ENCODE measurements around the gene LY6G5B. TPM values are rescaled to one million over a fixed set of nuclear protein-coding genes. Genes with fewer than 3 reads are reported as not detected.
A peak's percentile ranks its signal among the peaks of the same experiment; 100 is the strongest.

Gene LY6G5B
- total RNA-seq, 1 donor from 2014 or later, result 32.8 TPM

DNA sequence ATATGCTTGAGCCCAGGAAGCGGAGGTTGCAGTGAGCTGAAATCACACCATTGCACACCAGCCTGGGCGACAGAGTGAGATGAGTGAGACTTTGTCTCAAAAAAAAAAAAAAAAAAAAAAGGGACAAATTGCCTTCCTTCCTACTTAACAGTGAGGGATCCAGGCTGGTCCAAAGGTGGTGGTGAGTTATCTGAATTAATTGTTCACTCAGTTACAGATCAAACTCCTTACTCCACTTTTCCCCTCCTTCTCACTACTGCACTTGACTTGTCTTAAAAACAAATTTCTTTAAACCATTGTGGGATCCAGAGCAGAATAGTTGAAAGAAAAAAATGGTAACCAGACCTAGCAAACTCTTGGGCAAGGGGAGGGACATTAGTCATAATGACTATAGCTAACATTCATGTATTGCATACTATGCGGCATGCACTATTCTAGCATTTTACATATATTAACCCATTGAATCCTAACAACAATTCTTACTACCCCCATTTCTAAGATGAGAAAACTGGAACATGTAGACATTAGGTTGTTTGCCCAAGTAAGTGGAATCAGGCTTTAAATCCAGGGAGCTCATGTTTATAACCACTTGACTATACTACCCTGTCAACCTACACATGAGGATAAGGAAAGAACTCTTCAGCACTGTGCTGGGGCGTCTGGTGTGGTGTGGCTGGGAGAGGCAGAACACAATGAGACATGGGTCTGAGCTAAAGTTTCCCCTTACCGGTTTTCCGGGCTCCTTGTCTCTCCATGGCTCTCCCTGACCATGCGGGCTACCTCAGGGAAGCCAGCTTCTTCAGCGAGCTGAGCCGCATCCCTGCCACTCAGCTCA is 6.4 kb upstream of the LY6G5B start:
- Mint-ChIP-seq H3K27me3 (no peaks in the 10 kb centered on the region), H3K9me3 (no peaks in the 10 kb centered on the region), H3K4me3 (peak overlapping the region; percentile 96), H3K27ac (peak overlapping the region; percentile 96), H3K4me1 (peaks cover 64% of the 10 kb centered on the region), H3K36me3 (ENCODE audit: low read depth) (peaks cover 68% of the 10 kb centered on the region)
- no peak for DNase-seq
- intact Hi-C loops (cut with micrococcal nuclease), result loop anchor here (10.0 kb wide), 1 partner anchor 1191 kb away; the partner anchor contains the start of genes PSMB9 and TAP1

DNA sequence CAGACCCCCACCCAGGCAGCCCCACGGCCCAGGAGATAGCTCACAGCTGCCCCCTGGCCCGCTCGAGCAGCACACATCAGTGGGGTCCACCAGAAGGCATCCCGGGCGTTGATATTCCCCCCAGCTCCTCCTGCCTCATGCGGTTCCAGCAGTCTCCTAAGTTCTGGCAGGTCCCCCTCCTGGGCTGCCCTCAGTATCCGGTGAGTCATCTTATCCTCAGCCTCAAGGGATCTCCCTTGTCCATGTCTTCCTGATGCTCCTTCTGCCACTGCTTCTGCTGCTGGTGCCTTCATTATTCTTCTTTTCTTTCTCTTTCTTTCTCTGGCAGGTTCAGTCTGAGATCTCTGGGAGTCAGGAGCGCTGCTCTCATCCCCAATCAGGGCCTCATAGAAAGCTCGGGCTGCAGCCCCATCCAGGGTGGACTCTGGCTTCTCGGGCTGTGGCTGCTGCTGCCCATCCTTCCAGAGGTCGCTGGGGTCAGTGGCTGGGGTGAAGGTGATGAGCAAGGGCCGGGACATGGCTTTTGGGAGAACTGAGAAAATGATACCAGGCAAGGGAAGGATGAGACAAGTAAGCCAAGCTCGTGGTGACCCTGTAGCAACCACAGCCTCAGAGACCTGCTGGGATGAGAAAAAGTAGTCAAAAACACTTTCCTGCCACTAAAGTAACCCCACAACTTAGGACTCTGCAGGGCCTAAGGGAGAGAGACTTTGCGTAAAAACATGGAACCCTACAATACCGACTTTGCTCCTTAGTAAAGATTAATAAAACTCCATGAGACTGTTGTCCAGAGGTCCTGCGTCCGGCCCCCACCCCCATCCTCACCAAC is 5.6 kb upstream of the LY6G5B start:
- peaks cover 62% of the 10 kb centered on the region for H3K4me1 Mint-ChIP-seq
- DNase-seq, result peak; percentile 70
- peak overlapping the region; percentile 96 for H3K27ac Mint-ChIP-seq
- peaks cover 69% of the 10 kb centered on the region for H3K36me3 Mint-ChIP-seq (ENCODE audit: low read depth)
- intact Hi-C loops (cut with micrococcal nuclease), result loop anchor here (2.0 to 10.0 kb wide), 3 partner anchors 73 to 1191 kb away; partner anchors contain the start of genes CLIC1, PSMB9 and TAP1
- no peaks in the 10 kb centered on the region for H3K9me3 Mint-ChIP-seq
- H3K27me3 Mint-ChIP-seq, result no peaks in the 10 kb centered on the region
- H3K4me3 Mint-ChIP-seq, result peak overlapping the region; percentile 96

- H3K36me3 Mint-ChIP-seq (ENCODE audit: low read depth), result peaks cover 76% of the 10 kb centered on the region
- peak within 1 kb of the TSS; percentile 96 for H3K4me3 Mint-ChIP-seq
- DNase-seq, result peak; percentile 97
- H3K9me3 Mint-ChIP-seq, result no peaks in the 10 kb centered on the region
- no peaks in the 10 kb centered on the region for H3K27me3 Mint-ChIP-seq
- H3K27ac Mint-ChIP-seq, result peak within 1 kb of the TSS; percentile 96
- intact Hi-C loops (cut with micrococcal nuclease), result loop anchor here (1.0 to 10.0 kb wide), 10 partner anchors 13 to 1190 kb away; partner anchors contain the start of genes ABHD16A, ATP6V1G2, BAG6 and CLIC1
- peaks cover 57% of the 10 kb centered on the region for H3K4me1 Mint-ChIP-seq
These were observed 4.8 kb upstream of the LY6G5B start, which contains the start of gene GPANK1 for GRCh38 chr6:31664790-31665500. GPANK1 (minus strand) TSS chr6:31664997; CDS start chr6:31664478, 519 bp downstream.

- peaks cover 79% of the 10 kb centered on the region for H3K36me3 Mint-ChIP-seq (ENCODE audit: low read depth)
- H3K4me1 Mint-ChIP-seq, result peaks cover 58% of the 10 kb centered on the region
- intact Hi-C loops (cut with micrococcal nuclease), result loop anchor here (1.0 to 10.0 kb wide), 10 partner anchors 13 to 1189 kb away; partner anchors contain the start of genes ABHD16A, ATP6V1G2, BAG6 and CLIC1
- H3K27me3 Mint-ChIP-seq, result no peaks in the 10 kb centered on the region
- H3K9me3 Mint-ChIP-seq, result no peaks in the 10 kb centered on the region
- peak within 1 kb of the TSS; percentile 96 for H3K27ac Mint-ChIP-seq
- peak; percentile 99 for DNase-seq
- H3K4me3 Mint-ChIP-seq, result peak within 1 kb of the TSS; percentile 96
These were observed 4.1 kb upstream of the LY6G5B start, which contains the start of gene CSNK2B for GRCh38 chr6:31665501-31666336. CSNK2B (plus strand) TSS chr6:31666080; CDS start chr6:31666832, 752 bp downstream.

DNA sequence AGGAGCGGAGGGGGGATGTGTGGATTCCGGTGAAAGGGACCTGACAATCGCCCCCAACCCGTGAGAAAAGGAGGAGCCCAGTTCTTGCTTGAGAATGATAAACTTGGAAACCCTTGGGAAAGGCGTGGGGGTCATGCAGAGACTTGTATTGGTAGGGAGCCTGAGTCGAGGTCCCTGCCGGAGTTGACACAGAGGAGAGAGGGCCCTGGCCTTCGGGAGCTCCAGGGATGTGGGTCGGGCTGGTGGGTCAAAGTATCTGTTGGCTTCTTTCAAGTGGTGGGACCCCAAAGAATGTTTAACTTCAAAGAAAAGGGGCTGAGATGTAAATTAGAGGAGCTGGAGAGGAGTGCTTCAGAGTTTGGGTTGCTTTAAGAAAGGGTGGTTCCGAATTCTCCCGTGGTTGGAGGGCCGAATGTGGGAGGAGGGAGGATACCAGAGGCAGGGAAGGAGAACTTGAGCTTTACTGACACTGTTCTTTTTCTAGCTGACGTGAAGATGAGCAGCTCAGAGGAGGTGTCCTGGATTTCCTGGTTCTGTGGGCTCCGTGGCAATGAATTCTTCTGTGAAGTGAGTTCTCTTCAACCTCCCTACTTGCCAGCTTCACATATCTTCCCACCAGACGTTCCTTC is 3.3 kb upstream of the LY6G5B start:
- Mint-ChIP-seq H3K4me3 (peak overlapping the region; percentile 96), H3K27me3 (no peaks in the 10 kb centered on the region), H3K27ac (peak overlapping the region; percentile 96), H3K36me3 (ENCODE audit: low read depth) (peaks cover 79% of the 10 kb centered on the region), H3K9me3 (no peaks in the 10 kb centered on the region), H3K4me1 (peaks cover 53% of the 10 kb centered on the region)
- intact Hi-C loops (cut with micrococcal nuclease), result loop anchor here (10.0 kb wide), 1 partner anchor 1188 kb away; the partner anchor contains the start of genes PSMB9 and TAP1
- peak; percentile 66 for DNase-seq

DNA sequence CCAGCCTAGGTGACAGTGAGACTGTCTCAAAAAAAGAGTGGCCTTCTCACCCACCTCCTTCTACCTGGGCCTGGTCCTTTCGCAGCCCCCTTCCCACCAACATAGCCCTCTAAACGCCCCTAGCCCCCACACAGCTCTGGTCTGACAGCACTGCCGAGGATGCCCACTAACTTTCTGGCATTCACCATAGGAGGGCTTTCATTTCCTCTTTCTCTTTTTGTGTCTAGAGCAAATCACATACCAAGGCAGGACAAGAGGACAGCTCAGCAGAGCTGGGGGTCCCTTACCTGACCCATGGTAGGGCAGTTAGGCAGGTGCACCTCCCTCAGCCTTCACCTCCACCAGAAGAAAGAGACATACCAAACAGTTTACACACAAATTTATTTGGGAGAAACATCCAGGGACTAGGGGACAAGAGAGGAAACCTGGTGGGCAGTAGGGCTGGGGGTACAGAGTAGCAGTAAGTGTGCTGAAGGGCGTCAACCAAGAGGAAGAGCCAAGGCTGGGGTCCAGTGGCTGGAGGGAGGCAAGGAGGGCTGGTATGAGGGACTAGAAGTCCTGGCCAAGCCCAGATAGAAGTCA is 6.6 kb downstream of the LY6G5B start:
- Mint-ChIP-seq H3K27ac (no peak overlapping the region), H3K4me3 (no peak overlapping the region)

DNA sequence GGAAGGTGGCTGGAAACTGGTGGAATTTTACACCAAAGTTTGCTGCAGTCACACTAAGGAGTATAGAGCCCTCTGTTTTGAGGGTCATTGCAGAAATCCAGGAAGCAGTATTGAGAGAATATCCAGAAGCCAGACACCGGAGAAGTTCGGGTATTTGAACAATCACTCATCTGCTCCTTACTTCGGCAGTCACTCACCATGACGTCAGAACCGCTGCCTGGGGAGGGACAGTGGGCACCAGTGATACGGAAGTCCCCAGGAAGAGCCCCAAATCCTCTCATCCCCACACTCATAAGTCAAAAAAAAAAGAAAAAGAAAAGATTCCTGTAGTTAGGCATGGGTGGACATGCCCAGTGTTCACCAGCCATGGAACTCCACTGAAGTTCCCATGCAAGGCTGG is 7.1 kb downstream of the LY6G5B start:
- H3K27ac Mint-ChIP-seq, result no peak overlapping the region
- DNase-seq, result no peak
- peaks cover 15% of the 10 kb centered on the region for H3K36me3 Mint-ChIP-seq (ENCODE audit: low read depth)

More for the DNA sequence above, 6.6 kb downstream of the LY6G5B start:
- DNase-seq, result no peak
- Mint-ChIP-seq H3K27me3 (no peaks in the 10 kb centered on the region), H3K4me1 (peaks cover 22% of the 10 kb centered on the region), H3K9me3 (no peaks in the 10 kb centered on the region), H3K36me3 (ENCODE audit: low read depth) (peaks cover 20% of the 10 kb centered on the region)
- intact Hi-C loops (cut with micrococcal nuclease), result no loop called here

DNA sequence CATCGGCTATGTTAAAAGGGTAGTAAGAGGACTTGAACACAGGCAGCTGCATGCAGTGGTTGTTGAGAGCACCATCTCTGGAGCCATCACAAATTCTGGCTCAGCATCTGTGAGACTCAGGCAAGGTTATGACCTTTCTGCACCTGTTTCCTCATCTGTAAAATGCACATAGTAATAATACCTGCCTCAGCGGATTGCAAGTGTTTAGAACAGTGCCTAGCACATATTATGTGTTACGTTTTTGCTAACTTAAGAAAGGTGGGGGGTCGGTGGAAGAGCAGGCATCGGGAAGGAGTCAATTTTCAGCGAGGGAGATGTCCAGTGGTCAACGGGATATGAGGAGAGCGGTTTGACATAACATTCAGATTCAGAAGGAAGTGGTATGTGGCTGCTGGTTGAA is 8.2 kb downstream of the LY6G5B start:
- DNase-seq, result no peak
- intact Hi-C loops (cut with micrococcal nuclease), result no loop called here
- no peaks in the 10 kb centered on the region for H3K9me3 Mint-ChIP-seq
- peaks cover 25% of the 10 kb centered on the region for H3K4me1 Mint-ChIP-seq
- H3K4me3 Mint-ChIP-seq, result no peak overlapping the region
- no peaks in the 10 kb centered on the region for H3K27me3 Mint-ChIP-seq
- peaks cover 6% of the 10 kb centered on the region for H3K36me3 Mint-ChIP-seq (ENCODE audit: low read depth)
- no peak overlapping the region for H3K27ac Mint-ChIP-seq

More for the DNA sequence above, 7.1 kb downstream of the LY6G5B start:
- peaks cover 25% of the 10 kb centered on the region for H3K4me1 Mint-ChIP-seq
- intact Hi-C loops (cut with micrococcal nuclease), result no loop called here
- no peak overlapping the region for H3K4me3 Mint-ChIP-seq
- H3K9me3 Mint-ChIP-seq, result no peaks in the 10 kb centered on the region
- no peaks in the 10 kb centered on the region for H3K27me3 Mint-ChIP-seq

DNA sequence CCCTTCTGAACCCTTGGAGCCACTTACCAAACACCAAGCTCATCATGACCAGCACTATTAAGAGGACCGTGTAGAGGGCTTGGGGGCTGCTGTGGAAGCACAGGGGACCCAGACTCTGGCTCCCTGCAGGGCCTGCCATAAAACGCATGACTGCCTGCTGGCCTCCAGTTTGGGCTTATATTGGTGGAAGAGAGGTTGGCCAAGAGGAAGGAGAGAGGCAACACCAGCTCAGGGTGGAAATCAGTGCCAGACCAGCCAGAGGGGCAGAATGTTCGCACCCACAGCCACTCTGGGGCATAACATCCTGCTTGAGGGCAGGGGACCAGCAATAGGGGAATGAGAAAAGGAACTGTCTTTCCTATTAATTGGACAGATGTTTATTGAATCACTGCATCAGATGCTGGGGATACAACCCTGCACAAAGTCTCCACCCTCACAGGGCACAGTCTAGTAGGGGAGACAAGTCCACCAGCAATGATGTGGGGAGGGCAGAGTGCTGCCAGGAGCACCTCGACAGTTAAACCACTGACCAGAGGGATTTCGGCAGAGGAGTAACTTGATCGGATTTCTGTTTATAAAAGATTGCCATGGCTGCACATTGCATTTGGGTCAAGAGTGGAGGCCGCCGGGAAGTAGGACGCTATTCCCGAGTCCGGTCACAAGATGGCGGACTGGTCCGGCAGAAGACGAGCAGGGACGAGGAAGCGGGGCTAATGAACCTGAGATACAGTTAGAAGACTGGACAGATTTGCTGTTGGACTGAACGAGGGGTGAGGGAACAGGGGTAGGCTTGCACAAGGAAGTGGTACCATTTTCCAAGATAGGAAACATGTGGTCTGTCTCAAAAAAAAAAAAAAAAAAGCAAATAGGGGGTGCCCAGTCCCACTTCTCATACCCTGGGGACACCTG is 10.7 kb downstream of the LY6G5B start, which contains the start of gene LY6G5C:
Gene LY6G5C (minus strand): TSS at position 842 of the 909 bp plus-strand sequence. CDS start 694 bp downstream, at position 148.
- no peaks in the 10 kb centered on the region for H3K9me3 Mint-ChIP-seq
- H3K4me1 Mint-ChIP-seq, result peaks cover 25% of the 10 kb centered on the region
- intact Hi-C loops (cut with micrococcal nuclease), result loop anchor here (1.0 to 2.0 kb wide), 5 partner anchors 15 to 150 kb away; partner anchors contain the start of gene ABHD16A
- no peaks in the 10 kb centered on the region for H3K27me3 Mint-ChIP-seq
- H3K4me3 Mint-ChIP-seq, result peak within 1 kb of the TSS; percentile 83
- DNase-seq, result peak; percentile 89
- H3K36me3 Mint-ChIP-seq (ENCODE audit: low read depth), result peaks cover under 1% of the 10 kb centered on the region
- H3K27ac Mint-ChIP-seq, result peak within 1 kb of the TSS; percentile 82

GRCh38 chr6:31681135-31681671 is 11.4 kb downstream of the LY6G5B start:
- intact Hi-C loops (cut with micrococcal nuclease), result loop anchor here (2.0 kb wide), 2 partner anchors 22 to 58 kb away; partner anchors contain the start of gene ABHD16A
- Mint-ChIP-seq H3K27ac (peak overlapping the region; percentile 82), H3K36me3 (ENCODE audit: low read depth) (peaks cover 5% of the 10 kb centered on the region), H3K9me3 (no peaks in the 10 kb centered on the region), H3K4me1 (peaks cover 25% of the 10 kb centered on the region), H3K27me3 (no peaks in the 10 kb centered on the region), H3K4me3 (peak overlapping the region; percentile 83)
- DNase-seq, result peak; percentile 82

GRCh38 chr6:31683591-31683990 is 13.8 kb downstream of the LY6G5B start:
- no peaks in the 10 kb centered on the region for H3K27me3 Mint-ChIP-seq
- H3K4me1 Mint-ChIP-seq, result peaks cover 22% of the 10 kb centered on the region
- H3K27ac Mint-ChIP-seq, result no peak overlapping the region
- peaks cover 20% of the 10 kb centered on the region for H3K36me3 Mint-ChIP-seq (ENCODE audit: low read depth)
- DNase-seq, result no peak
- intact Hi-C loops (cut with micrococcal nuclease), result no loop called here
- H3K9me3 Mint-ChIP-seq, result no peaks in the 10 kb centered on the region
- H3K4me3 Mint-ChIP-seq, result no peak overlapping the region
